GM12878 (cell line): ENCODE results near the gene RPS6KA2. TPM values are rescaled to one million over a fixed set of nuclear protein-coding genes. Genes with fewer than 3 reads are reported as not detected.

Experiments
- ATAC-seq: fragments of 200-7000 bp; cut with Tn5 transposase; 3 replicates; pipeline ENCODE4 v1.9.1; 2020; ENCODE audit warnings: mild to moderate bottlenecking, moderate library complexity
- BruUV-seq: library from RNA; stranded (reverse); fragments of 400-500 nt; replicated peaks from 2 replicates; lab custom pipeline; 2021; lab: Mats Ljungman, UMichigan
- CTCF ChIA-PET: fragments of 300-600 bp; sonication (Branson Sonifier 250); formaldehyde crosslinking; extraction: SDS; loops from one replicate; lab custom pipeline; 2021; ENCODE audit warnings: inconsistent platforms; lab: Yijun Ruan, JAX
- POLR2A ChIA-PET: fragments of 350-600 bp; formaldehyde crosslinking; extraction: SDS; loops from one replicate; lab custom pipeline; 2021; ENCODE audit warnings: inconsistent platforms; lab: Charles Lee
- RAD21 ChIA-PET: fragments of 300-600 bp; sonication (Branson Sonifier 250); formaldehyde crosslinking; loops from one replicate; lab custom pipeline; 2023; ENCODE audit warnings: antibody characterized with exemption; ENCODE audit not compliant: unreplicated experiment; lab: Charles Lee
- SMC1A ChIA-PET: fragments of 300-600 bp; sonication (Branson Sonifier 250); formaldehyde crosslinking; loops from one replicate; lab custom pipeline; 2023; ENCODE audit not compliant: unreplicated experiment, uncharacterized antibody; lab: Charles Lee
- DNase-seq: peaks from one replicate; pipeline ENCODE4 v3.0.0-alpha.2; 2011; ENCODE audit warnings: low read depth, low spot score
- FAIRE-seq: peaks from 3 replicates; lab custom pipeline; 2011; peaks lifted over from hg19 to GRCh38; lab: Jason Lieb, UNC
- H2AFZ ChIP-seq: 2 replicates; pipeline ENCODE4 v1.6.0; 2011; ENCODE audit warnings: low read depth, low read length, control low read depth; ENCODE audit not compliant: control insufficient read depth
- H3K27ac ChIP-seq: 2 replicates; pipeline ENCODE4 v1.5.1; 2011; ENCODE audit warnings: control low read depth; ENCODE audit not compliant: control insufficient read depth, insufficient read depth
- H3K27me3 ChIP-seq, 2 experiments: replicated peaks in 1 of 2; 2 replicates each; pipeline versions ENCODE4 v1.6.0 to v1.6.1; 2011; ENCODE audit warnings: low read length in 1 of 2; ENCODE audit not compliant: control insufficient read depth in 2 of 2, insufficient read depth in 2 of 2
- H3K36me3 ChIP-seq, 2 experiments: 2 replicates each; pipeline ENCODE4 v1.5.1; 2011; ENCODE audit warnings: low read length in 1 of 2; ENCODE audit not compliant: control insufficient read depth in 2 of 2, insufficient read depth in 2 of 2
- H3K4me1 ChIP-seq: 2 replicates; pipeline ENCODE4 v1.6.1; 2011; ENCODE audit warnings: mild to moderate bottlenecking, low read length, moderate library complexity, mixed read lengths; ENCODE audit not compliant: control insufficient read depth, insufficient read depth
- H3K4me2 ChIP-seq: 2 replicates; pipeline ENCODE4 v1.6.0; 2011; ENCODE audit warnings: control low read depth; ENCODE audit not compliant: control insufficient read depth, insufficient read depth
- H3K4me3 ChIP-seq: fragments of 200-600 bp; sonication (generic); 2 replicates; pipeline ENCODE4 v1.5.1; 2016
- H3K79me2 ChIP-seq: 2 replicates; pipeline ENCODE4 v1.6.0; 2011; ENCODE audit warnings: low read length; ENCODE audit not compliant: control insufficient read depth, insufficient read depth
- H3K9ac ChIP-seq: 2 replicates; pipeline ENCODE4 v1.8.0; 2011; ENCODE audit warnings: low read length, control low read depth, mixed read lengths; ENCODE audit not compliant: control insufficient read depth, insufficient read depth
- H3K9me3 ChIP-seq: replicated peaks from 3 replicates; pipeline ENCODE4 v1.5.1; 2011; ENCODE audit warnings: mild to moderate bottlenecking, low read length; ENCODE audit not compliant: control insufficient read depth, insufficient read depth
- H4K20me1 ChIP-seq: 2 replicates; pipeline ENCODE4 v1.6.0; 2011; ENCODE audit not compliant: control insufficient read depth, insufficient read depth
- BCLAF1 ChIP-seq: fragments of 450-650 bp; IDR thresholded peaks from 2 replicates; pipeline ENCODE4 v1.6.1; 2017; ENCODE audit warnings: antibody characterized with exemption, mild to moderate bottlenecking, moderate library complexity
- CREM ChIP-seq: IDR thresholded peaks from 2 replicates; pipeline ENCODE4 v1.6.1; 2014; ENCODE audit warnings: antibody characterized with exemption, low read depth
- CTCF ChIP-seq, 3 experiments: IDR thresholded peaks in 2 of 3; conservative IDR thresholded peaks in 1 of 3; 2 replicates each; pipeline ENCODE4 v1.5.1; 2011; ENCODE audit warnings: low read depth in 3 of 3, low read length in 3 of 3, mild to moderate bottlenecking in 3 of 3, control low read depth in 2 of 3, moderate library complexity in 2 of 3, inconsistent platforms in 1 of 3, mixed read lengths in 1 of 3; ENCODE audit not compliant: control insufficient read depth in 2 of 3, insufficient read depth in 1 of 3; ENCODE audit errors: extremely low read depth in 1 of 3
- NR2C2 ChIP-seq: IDR thresholded peaks from 2 replicates; pipeline ENCODE4 v1.6.1; 2011; ENCODE audit warnings: borderline replicate concordance, low read depth; ENCODE audit not compliant: control insufficient read depth, insufficient read length
- NR2F1 ChIP-seq: fragments of 450-650 bp; conservative IDR thresholded peaks from 2 replicates; pipeline ENCODE4 v1.6.1; 2017; ENCODE audit warnings: mild to moderate bottlenecking
- POLR2AphosphoS5 ChIP-seq: IDR thresholded peaks from 2 replicates; pipeline ENCODE4 v1.6.1; 2011; ENCODE audit warnings: mild to moderate bottlenecking, low read length, inconsistent platforms
- USF1 ChIP-seq: IDR thresholded peaks from 2 replicates; pipeline ENCODE4 v1.6.1; 2011; ENCODE audit warnings: borderline replicate concordance, low read depth, mild to moderate bottlenecking, moderate library complexity, mixed read lengths, low read length; ENCODE audit not compliant: insufficient read depth; ENCODE audit errors: extremely low read length
- WGBS: methylation state at CpG from one replicate; pipeline ENCODE4 v1.1.6; 2016; ENCODE audit warnings: low lambda C conversion rate; ENCODE audit not compliant: insufficient replicate concordance, insufficient coverage; ENCODE audit errors: missing lambda C conversion rate; 5-methylcytosine and 5-hydroxymethylcytosine counted together
- in situ Hi-C: fragments of 300-500 bp; cut with MboI; formaldehyde crosslinking; loops from 9 replicates; pipeline ENCODE4 v1.14.3; 2018; ENCODE audit warnings: mixed read lengths
- intact Hi-C: fragments of 100-400 bp; cut with micrococcal nuclease; formaldehyde crosslinking; loops from one replicate; pipeline ENCODE4 v1.14.2; 2022; ENCODE audit not compliant: unreplicated experiment
- polyA plus RNA-seq, 11 experiments: library from polyadenylated mRNA; depleted of rRNA in 4 of 11; unstranded in 6 of 11; stranded (reverse) in 5 of 11; fragments of >200 nt; fragmentation: Nextera tagmentation in 4 of 11; fragmentation: Illumina TruSeq in 1 of 11; extraction: Ambion mirVana in 4 of 11; extraction: Trizol in 1 of 11; gene quantifications; 1 replicate in 1 of 11; 2 replicates in 10 of 11; pipeline versions ENCODE4 v1.2.1 to v1.2.3, GENCODE V29; 2011 to 2016; ENCODE audit warnings: inconsistent platforms in 2 of 11, missing spikeins in 2 of 11, low read depth in 1 of 11
- total RNA-seq, 4 experiments: library from RNA; depleted of rRNA in 3 of 4; stranded (reverse); fragments of >200 nt in 3 of 4; fragmentation: Illumina TruSeq in 1 of 4; extraction: Trizol in 1 of 4; gene quantifications; 2 replicates each; pipeline versions ENCODE4 v1.2.1 to v1.2.3, GENCODE V29; 2013 to 2021

The RPS6KA2 gene
- total and polyA plus RNA-seq, 10 of the 15 experiments (the other 5 are each of a cell fraction or from before 2014, with no cell fraction given) = 0.02 to 1.0 (median 0.22) TPM; not detected in 1

- TF ChIP-seq POLR2AphosphoS5 = no peak
- no peak for TF ChIP-seq CREM
- no peak for TF ChIP-seq BCLAF1
- TF ChIP-seq NR2F1 = no peak
Measured at GRCh38 chr6:166501246-166501645, 125.8 kb downstream of the RPS6KA2 start (continued).

GRCh38 chr6:166500246-166500645, 126.8 kb downstream of the RPS6KA2 start:
- ChIA-PET SMC1A (no interaction called here), RAD21 (no interaction called here), POLR2A (no interaction called here), CTCF (no interaction called here)
- H3K4me1 ChIP-seq = peaks cover 17% of the 10 kb centered on the region
- no peaks in the 10 kb centered on the region for H3K79me2 ChIP-seq
- TF ChIP-seq CTCF (IDR thresholded peaks at IDR 0.05 in 2 of 3, conservative IDR thresholded peaks at IDR 0.05 in 1 of 3; ENCODE audit: control insufficient read depth in 2 of 3, extremely low read depth in 1 of 3, insufficient read depth in 1 of 3, low read depth in 3 of 3, low read length in 3 of 3) (no peak), NR2C2 (no peak), USF1 (peak; percentile 30)
- in situ Hi-C loops (no loop called here), intact Hi-C loops (no loop called here)
- ATAC-seq = no peak
- no peak for DNase-seq
- no TSS peak for BruUV-seq
- H2AFZ ChIP-seq = no peak overlapping the region
- 55% methylated on average over 7 of the region's 7 CpGs for WGBS
- H3K27me3 ChIP-seq = no peaks in the 10 kb centered on the region
- no peaks in the 10 kb centered on the region for H3K36me3 ChIP-seq
- H3K4me3 ChIP-seq = no peak overlapping the region
- H4K20me1 ChIP-seq = no peaks in the 10 kb centered on the region
- FAIRE-seq = no peak
- peak overlapping the region; percentile 15; the same call in 1 of the 2 replicates for H3K9ac ChIP-seq
- H3K4me2 ChIP-seq = peak overlapping the region; percentile 30; the same call in 1 of the 2 replicates
- H3K9me3 ChIP-seq = peaks cover 21% of the 10 kb centered on the region
- H3K27ac ChIP-seq = peak overlapping the region; percentile 80
